GM12878 (cell line): ENCODE measurements around the gene NOP16. TPM values are rescaled to one million over a fixed set of nuclear protein-coding genes. Genes with fewer than 3 reads are reported as not detected.

Experiments used
- ATAC-seq: fragments of 200-7000 bp; cut with Tn5 transposase; 3 replicates; pipeline ENCODE4 v1.9.1; 2020; ENCODE audit warnings: mild to moderate bottlenecking, moderate library complexity
- BruUV-seq: library from RNA; stranded (reverse); fragments of 400-500 nt; replicated peaks from 2 replicates; lab custom pipeline; 2021; lab: Mats Ljungman, UMichigan
- CTCF ChIA-PET: fragments of 300-600 bp; sonication (Branson Sonifier 250); formaldehyde crosslinking; extraction: SDS; loops from one replicate; lab custom pipeline; 2021; ENCODE audit warnings: inconsistent platforms; lab: Yijun Ruan, JAX
- POLR2A ChIA-PET: fragments of 350-600 bp; formaldehyde crosslinking; extraction: SDS; loops from one replicate; lab custom pipeline; 2021; ENCODE audit warnings: inconsistent platforms; lab: Charles Lee
- RAD21 ChIA-PET: fragments of 300-600 bp; sonication (Branson Sonifier 250); formaldehyde crosslinking; loops from one replicate; lab custom pipeline; 2023; ENCODE audit warnings: antibody characterized with exemption; ENCODE audit not compliant: unreplicated experiment; lab: Charles Lee
- SMC1A ChIA-PET: fragments of 300-600 bp; sonication (Branson Sonifier 250); formaldehyde crosslinking; loops from one replicate; lab custom pipeline; 2023; ENCODE audit not compliant: unreplicated experiment, uncharacterized antibody; lab: Charles Lee
- DNase-seq: peaks from one replicate; pipeline ENCODE4 v3.0.0-alpha.2; 2011; ENCODE audit warnings: low read depth, low spot score
- FAIRE-seq: peaks from 3 replicates; lab custom pipeline; 2011; peaks lifted over from hg19 to GRCh38; lab: Jason Lieb, UNC
- H2AFZ ChIP-seq: 2 replicates; pipeline ENCODE4 v1.6.0; 2011; ENCODE audit warnings: low read depth, low read length, control low read depth; ENCODE audit not compliant: control insufficient read depth
- H3K27ac ChIP-seq: 2 replicates; pipeline ENCODE4 v1.5.1; 2011; ENCODE audit warnings: control low read depth; ENCODE audit not compliant: control insufficient read depth, insufficient read depth
- H3K27me3 ChIP-seq, 2 experiments: replicated peaks in 1 of 2; 2 replicates each; pipeline versions ENCODE4 v1.6.0 to v1.6.1; 2011; ENCODE audit warnings: low read length in 1 of 2; ENCODE audit not compliant: control insufficient read depth in 2 of 2, insufficient read depth in 2 of 2
- H3K36me3 ChIP-seq, 2 experiments: 2 replicates each; pipeline ENCODE4 v1.5.1; 2011; ENCODE audit warnings: low read length in 1 of 2; ENCODE audit not compliant: control insufficient read depth in 2 of 2, insufficient read depth in 2 of 2
- H3K4me1 ChIP-seq: 2 replicates; pipeline ENCODE4 v1.6.1; 2011; ENCODE audit warnings: mild to moderate bottlenecking, low read length, moderate library complexity, mixed read lengths; ENCODE audit not compliant: control insufficient read depth, insufficient read depth
- H3K4me2 ChIP-seq: 2 replicates; pipeline ENCODE4 v1.6.0; 2011; ENCODE audit warnings: control low read depth; ENCODE audit not compliant: control insufficient read depth, insufficient read depth
- H3K4me3 ChIP-seq: fragments of 200-600 bp; sonication (generic); 2 replicates; pipeline ENCODE4 v1.5.1; 2016
- H3K79me2 ChIP-seq: 2 replicates; pipeline ENCODE4 v1.6.0; 2011; ENCODE audit warnings: low read length; ENCODE audit not compliant: control insufficient read depth, insufficient read depth
- H3K9ac ChIP-seq: 2 replicates; pipeline ENCODE4 v1.8.0; 2011; ENCODE audit warnings: low read length, control low read depth, mixed read lengths; ENCODE audit not compliant: control insufficient read depth, insufficient read depth
- H3K9me3 ChIP-seq: replicated peaks from 3 replicates; pipeline ENCODE4 v1.5.1; 2011; ENCODE audit warnings: mild to moderate bottlenecking, low read length; ENCODE audit not compliant: control insufficient read depth, insufficient read depth
- H4K20me1 ChIP-seq: 2 replicates; pipeline ENCODE4 v1.6.0; 2011; ENCODE audit not compliant: control insufficient read depth, insufficient read depth
- BMI1 ChIP-seq: fragments of 450-650 bp; IDR thresholded peaks from 2 replicates; pipeline ENCODE4 v1.6.1; 2016; ENCODE audit warnings: mild to moderate bottlenecking, moderate library complexity, borderline replicate concordance
- EP300 ChIP-seq, 2 experiments: fragments of 150-350 bp in 1 of 2; IDR thresholded peaks; 2 replicates each; pipeline ENCODE4 v1.6.1; 2011 to 2012; ENCODE audit warnings: low read depth in 2 of 2, low read length in 2 of 2, borderline replicate concordance in 1 of 2, improper control_type of control experiment in 1 of 2, inconsistent platforms in 1 of 2; ENCODE audit not compliant: control insufficient read depth in 1 of 2
- SMC3 ChIP-seq: IDR thresholded peaks from 2 replicates; pipeline ENCODE4 v1.6.1; 2011; ENCODE audit warnings: low read length, improper control_type of control experiment, borderline replicate concordance
- WGBS: methylation state at CpG from one replicate; pipeline ENCODE4 v1.1.6; 2016; ENCODE audit warnings: low lambda C conversion rate; ENCODE audit not compliant: insufficient replicate concordance, insufficient coverage; ENCODE audit errors: missing lambda C conversion rate; 5-methylcytosine and 5-hydroxymethylcytosine counted together
- in situ Hi-C: fragments of 300-500 bp; cut with MboI; formaldehyde crosslinking; loops from 9 replicates; pipeline ENCODE4 v1.14.3; 2018; ENCODE audit warnings: mixed read lengths
- intact Hi-C: fragments of 100-400 bp; cut with micrococcal nuclease; formaldehyde crosslinking; loops from one replicate; pipeline ENCODE4 v1.14.2; 2022; ENCODE audit not compliant: unreplicated experiment
- polyA plus RNA-seq, 11 experiments: library from polyadenylated mRNA; depleted of rRNA in 4 of 11; unstranded in 6 of 11; stranded (reverse) in 5 of 11; fragments of >200 nt; fragmentation: Nextera tagmentation in 4 of 11; fragmentation: Illumina TruSeq in 1 of 11; extraction: Ambion mirVana in 4 of 11; extraction: Trizol in 1 of 11; gene quantifications; 1 replicate in 1 of 11; 2 replicates in 10 of 11; pipeline versions ENCODE4 v1.2.1 to v1.2.3, GENCODE V29; 2011 to 2016; ENCODE audit warnings: inconsistent platforms in 2 of 11, missing spikeins in 2 of 11, low read depth in 1 of 11
- total RNA-seq, 4 experiments: library from RNA; depleted of rRNA in 3 of 4; stranded (reverse); fragments of >200 nt in 3 of 4; fragmentation: Illumina TruSeq in 1 of 4; extraction: Trizol in 1 of 4; gene quantifications; 2 replicates each; pipeline versions ENCODE4 v1.2.1 to v1.2.3, GENCODE V29; 2013 to 2021
- TF ChIP-seq, protein P1 (sequence below): fragments of 450-650 bp; IDR thresholded peaks from 2 replicates; pipeline ENCODE4 v1.6.1; 2017; ENCODE audit warnings: mild to moderate bottlenecking, low read depth, inconsistent platforms; ENCODE audit not compliant: poor library complexity, severe bottlenecking
- TF ChIP-seq, protein P2 (sequence below): fragments of 450-650 bp; IDR thresholded peaks from 2 replicates; pipeline ENCODE4 v1.6.1; 2017; ENCODE audit warnings: low read depth, mild to moderate bottlenecking, moderate library complexity
- TF ChIP-seq, protein P3 (sequence below): fragments of 450-650 bp; IDR thresholded peaks from 2 replicates; pipeline ENCODE4 v1.6.1; 2016; ENCODE audit warnings: mild to moderate bottlenecking
- TF ChIP-seq, protein P4 (sequence below): fragments of 450-650 bp; IDR thresholded peaks from 2 replicates; pipeline ENCODE4 v1.6.1; 2016; ENCODE audit warnings: mild to moderate bottlenecking
- TF ChIP-seq, protein P5 (sequence below): fragments of 450-650 bp; IDR thresholded peaks from 2 replicates; pipeline ENCODE4 v1.6.1; 2017; ENCODE audit warnings: antibody characterized with exemption, mild to moderate bottlenecking, moderate library complexity

NOP16 gene
- total and polyA plus RNA-seq, 10 of the 15 experiments (the other 5 are each of a cell fraction or from before 2014, with no cell fraction given): 50.3 to 276 (median 116) TPM

DNA sequence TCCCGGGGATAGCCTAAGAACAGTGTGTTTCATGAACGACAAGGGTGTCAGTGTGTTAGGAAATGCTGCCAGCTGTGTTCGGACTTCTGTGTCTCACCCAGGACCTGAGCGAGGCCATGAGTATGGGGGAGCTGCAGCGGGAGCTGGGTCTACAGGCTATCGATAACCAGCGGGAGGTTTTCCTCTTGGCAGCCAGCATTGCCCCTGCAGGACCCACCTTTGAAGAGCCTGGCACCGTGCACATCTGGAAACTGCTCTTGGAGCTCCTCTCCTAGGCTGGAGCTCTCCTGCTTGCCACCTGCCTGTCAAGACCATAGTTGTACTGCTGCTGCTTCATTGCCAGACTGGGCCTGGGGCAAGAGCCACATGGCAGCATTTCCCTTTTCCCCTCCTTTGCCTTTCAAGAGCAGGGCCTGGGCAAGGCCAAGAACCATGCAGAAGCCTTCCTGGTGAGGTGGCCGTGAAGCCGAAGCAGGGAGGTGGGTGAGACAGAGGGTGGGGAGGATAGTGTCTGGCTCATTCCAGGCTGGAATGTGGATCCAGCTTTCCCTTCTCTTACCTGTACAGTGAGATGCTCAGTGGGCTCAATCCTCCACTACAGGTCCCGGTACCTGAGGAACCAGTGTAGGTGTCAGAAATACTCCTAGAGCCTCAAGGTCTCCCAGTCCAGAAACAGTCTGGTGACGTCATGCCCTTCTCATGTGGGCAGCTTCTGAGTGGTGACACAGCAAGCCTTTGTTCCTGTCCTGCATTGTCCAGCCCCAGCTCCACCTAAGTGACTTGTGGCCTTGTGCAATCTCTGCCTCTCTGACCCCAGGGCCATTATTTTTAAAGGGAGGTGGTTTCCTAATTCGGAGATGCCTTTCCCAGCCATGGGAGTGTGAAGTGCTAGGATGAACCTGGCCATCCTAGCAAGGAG is 16.5 kb downstream of the NOP16 start (continued):
- TF ChIP-seq, protein P1, sequence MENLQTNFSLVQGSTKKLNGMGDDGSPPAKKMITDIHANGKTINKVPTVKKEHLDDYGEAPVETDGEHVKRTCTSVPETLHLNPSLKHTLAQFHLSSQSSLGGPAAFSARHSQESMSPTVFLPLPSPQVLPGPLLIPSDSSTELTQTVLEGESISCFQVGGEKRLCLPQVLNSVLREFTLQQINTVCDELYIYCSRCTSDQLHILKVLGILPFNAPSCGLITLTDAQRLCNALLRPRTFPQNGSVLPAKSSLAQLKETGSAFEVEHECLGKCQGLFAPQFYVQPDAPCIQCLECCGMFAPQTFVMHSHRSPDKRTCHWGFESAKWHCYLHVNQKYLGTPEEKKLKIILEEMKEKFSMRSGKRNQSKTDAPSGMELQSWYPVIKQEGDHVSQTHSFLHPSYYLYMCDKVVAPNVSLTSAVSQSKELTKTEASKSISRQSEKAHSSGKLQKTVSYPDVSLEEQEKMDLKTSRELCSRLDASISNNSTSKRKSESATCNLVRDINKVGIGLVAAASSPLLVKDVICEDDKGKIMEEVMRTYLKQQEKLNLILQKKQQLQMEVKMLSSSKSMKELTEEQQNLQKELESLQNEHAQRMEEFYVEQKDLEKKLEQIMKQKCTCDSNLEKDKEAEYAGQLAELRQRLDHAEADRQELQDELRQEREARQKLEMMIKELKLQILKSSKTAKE: no peak
- no peak for TF ChIP-seq EP300 (IDR thresholded peaks at IDR 0.05; ENCODE audit: borderline replicate concordance in 1 of 2, control insufficient read depth in 1 of 2, low read depth in 2 of 2, low read length in 2 of 2)
- no peak for TF ChIP-seq SMC3

DNA sequence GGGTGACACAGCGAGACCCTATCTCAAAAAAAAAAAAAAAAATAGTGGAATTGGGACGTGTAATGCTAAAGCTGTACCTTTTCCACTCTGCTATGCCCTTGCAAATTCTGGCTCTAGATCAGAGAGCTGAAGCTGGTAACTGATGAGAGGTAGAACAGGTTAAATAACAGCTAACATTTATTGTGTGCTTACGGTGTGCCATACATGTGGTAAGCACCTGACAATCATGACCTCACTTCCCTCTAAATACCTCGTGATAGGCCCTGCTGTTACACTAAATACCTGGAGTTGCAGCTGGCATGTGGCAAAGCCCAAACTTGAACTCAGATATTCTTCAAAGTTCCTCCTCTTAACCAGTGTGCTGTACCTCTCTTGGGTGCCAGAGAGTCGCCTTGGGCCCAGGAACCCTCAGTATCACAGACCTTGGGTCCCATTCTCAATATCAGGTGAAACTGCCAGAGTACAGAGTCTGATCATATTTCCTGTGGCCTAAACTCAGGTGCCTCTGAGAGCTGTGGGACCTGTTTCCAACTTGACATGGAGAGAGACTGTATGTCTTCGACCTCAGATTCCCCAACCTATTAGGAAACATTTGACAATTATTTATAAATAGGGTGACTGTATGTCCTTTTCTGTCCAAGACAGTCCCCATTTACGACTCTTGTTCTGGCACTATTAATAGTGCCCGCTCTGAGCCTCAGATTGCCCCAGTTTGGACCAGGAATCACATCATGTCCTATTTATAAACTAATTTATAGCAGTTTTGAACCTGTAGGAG is 18.3 kb downstream of the NOP16 start:
- no peaks in the 10 kb centered on the region for H3K9me3 ChIP-seq
- intact Hi-C loops: no loop called here
- H3K4me2 ChIP-seq: no peak overlapping the region
- ChIA-PET POLR2A (interaction anchor here (0.6 to 1.0 kb wide), 2 partner anchors 18 kb away, joined by 4 read pairs; partner anchors contain the start of gene NOP16), CTCF (no interaction called here), RAD21 (interaction anchor here (1.0 to 1.2 kb wide), 2 partner anchors 8 to 10 kb away, joined by 3 to 5 read pairs; partner anchors contain the start of gene KIAA1191), SMC1A (interaction anchor here (2.6 kb wide), 1 partner anchor 12 kb away, joined by 6 read pairs; no protein-coding TSS in a partner anchor)
- no peak for ATAC-seq
- H4K20me1 ChIP-seq: no peaks in the 10 kb centered on the region
- BruUV-seq: no TSS peak
- H3K27ac ChIP-seq: no peak overlapping the region
- no peak for FAIRE-seq
- no peak overlapping the region for H2AFZ ChIP-seq
- WGBS: 76% methylated on average over 7 of the region's 8 CpGs
- no peak overlapping the region for H3K9ac ChIP-seq
- in situ Hi-C loops: no loop called here
- no peaks in the 10 kb centered on the region for H3K4me1 ChIP-seq
- no peak overlapping the region for H3K4me3 ChIP-seq
- peaks cover 0 to 3% of the 10 kb centered on the region in 2 experiments; a peak in 1 of 4 replicates for H3K36me3 ChIP-seq
- H3K27me3 ChIP-seq: no peaks in the 10 kb centered on the region
- no peaks in the 10 kb centered on the region for H3K79me2 ChIP-seq
- no peak for DNase-seq
- TF ChIP-seq, protein P2, sequence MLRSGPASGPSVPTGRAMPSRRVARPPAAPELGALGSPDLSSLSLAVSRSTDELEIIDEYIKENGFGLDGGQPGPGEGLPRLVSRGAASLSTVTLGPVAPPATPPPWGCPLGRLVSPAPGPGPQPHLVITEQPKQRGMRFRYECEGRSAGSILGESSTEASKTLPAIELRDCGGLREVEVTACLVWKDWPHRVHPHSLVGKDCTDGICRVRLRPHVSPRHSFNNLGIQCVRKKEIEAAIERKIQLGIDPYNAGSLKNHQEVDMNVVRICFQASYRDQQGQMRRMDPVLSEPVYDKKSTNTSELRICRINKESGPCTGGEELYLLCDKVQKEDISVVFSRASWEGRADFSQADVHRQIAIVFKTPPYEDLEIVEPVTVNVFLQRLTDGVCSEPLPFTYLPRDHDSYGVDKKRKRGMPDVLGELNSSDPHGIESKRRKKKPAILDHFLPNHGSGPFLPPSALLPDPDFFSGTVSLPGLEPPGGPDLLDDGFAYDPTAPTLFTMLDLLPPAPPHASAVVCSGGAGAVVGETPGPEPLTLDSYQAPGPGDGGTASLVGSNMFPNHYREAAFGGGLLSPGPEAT: no peak
- no peak for TF ChIP-seq BMI1
- TF ChIP-seq, protein P3, sequence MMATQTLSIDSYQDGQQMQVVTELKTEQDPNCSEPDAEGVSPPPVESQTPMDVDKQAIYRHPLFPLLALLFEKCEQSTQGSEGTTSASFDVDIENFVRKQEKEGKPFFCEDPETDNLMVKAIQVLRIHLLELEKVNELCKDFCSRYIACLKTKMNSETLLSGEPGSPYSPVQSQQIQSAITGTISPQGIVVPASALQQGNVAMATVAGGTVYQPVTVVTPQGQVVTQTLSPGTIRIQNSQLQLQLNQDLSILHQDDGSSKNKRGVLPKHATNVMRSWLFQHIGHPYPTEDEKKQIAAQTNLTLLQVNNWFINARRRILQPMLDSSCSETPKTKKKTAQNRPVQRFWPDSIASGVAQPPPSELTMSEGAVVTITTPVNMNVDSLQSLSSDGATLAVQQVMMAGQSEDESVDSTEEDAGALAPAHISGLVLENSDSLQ: no peak
- TF ChIP-seq, protein P4, sequence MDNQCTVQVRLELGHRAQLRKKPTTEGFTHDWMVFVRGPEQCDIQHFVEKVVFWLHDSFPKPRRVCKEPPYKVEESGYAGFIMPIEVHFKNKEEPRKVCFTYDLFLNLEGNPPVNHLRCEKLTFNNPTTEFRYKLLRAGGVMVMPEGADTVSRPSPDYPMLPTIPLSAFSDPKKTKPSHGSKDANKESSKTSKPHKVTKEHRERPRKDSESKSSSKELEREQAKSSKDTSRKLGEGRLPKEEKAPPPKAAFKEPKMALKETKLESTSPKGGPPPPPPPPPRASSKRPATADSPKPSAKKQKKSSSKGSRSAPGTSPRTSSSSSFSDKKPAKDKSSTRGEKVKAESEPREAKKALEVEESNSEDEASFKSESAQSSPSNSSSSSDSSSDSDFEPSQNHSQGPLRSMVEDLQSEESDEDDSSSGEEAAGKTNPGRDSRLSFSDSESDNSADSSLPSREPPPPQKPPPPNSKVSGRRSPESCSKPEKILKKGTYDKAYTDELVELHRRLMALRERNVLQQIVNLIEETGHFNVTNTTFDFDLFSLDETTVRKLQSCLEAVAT: no peak
- TF ChIP-seq, protein P5, sequence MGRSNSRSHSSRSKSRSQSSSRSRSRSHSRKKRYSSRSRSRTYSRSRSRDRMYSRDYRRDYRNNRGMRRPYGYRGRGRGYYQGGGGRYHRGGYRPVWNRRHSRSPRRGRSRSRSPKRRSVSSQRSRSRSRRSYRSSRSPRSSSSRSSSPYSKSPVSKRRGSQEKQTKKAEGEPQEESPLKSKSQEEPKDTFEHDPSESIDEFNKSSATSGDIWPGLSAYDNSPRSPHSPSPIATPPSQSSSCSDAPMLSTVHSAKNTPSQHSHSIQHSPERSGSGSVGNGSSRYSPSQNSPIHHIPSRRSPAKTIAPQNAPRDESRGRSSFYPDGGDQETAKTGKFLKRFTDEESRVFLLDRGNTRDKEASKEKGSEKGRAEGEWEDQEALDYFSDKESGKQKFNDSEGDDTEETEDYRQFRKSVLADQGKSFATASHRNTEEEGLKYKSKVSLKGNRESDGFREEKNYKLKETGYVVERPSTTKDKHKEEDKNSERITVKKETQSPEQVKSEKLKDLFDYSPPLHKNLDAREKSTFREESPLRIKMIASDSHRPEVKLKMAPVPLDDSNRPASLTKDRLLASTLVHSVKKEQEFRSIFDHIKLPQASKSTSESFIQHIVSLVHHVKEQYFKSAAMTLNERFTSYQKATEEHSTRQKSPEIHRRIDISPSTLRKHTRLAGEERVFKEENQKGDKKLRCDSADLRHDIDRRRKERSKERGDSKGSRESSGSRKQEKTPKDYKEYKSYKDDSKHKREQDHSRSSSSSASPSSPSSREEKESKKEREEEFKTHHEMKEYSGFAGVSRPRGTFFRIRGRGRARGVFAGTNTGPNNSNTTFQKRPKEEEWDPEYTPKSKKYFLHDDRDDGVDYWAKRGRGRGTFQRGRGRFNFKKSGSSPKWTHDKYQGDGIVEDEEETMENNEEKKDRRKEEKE: no peak
